ENCODE measurements around the gene ZFX. TPM values are rescaled to one million over a fixed set of nuclear protein-coding genes. Genes with fewer than 3 reads are reported as not detected.

Gene ZFX
- 10 to 100 TPM; 19.2 to 88.0 (median 49.5) TPM for total RNA-seq

GRCh38 chrX:24149351-24150050 lies at the start of gene ZFX:
TSS of gene ZFX (plus strand) at chrX:24149729. CDS start at chrX:24172743, 23,014 bp downstream.
- Histone ChIP-seq H3K9me3 (no peaks in the 10 kb centered on the region), H3K4me3 (peak within 1 kb of the TSS; percentile 52 to 88 (median 66)), H3K27me3 (no peaks in the 10 kb centered on the region), H3K36me3 (no peaks in the 10 kb centered on the region), H3K4me1 (peaks cover 25 to 70% (median 50%) of the 10 kb centered on the region in 3 donors), H3K27ac (peak within 1 kb of the TSS; percentile 94 to 100 (median 96))
- WGBS, 2 donors: 0% methylated on average over 2 of the region's 104 CpGs; no CpG with 5 or more reads in 1 of the 2 donors
- intact Hi-C loops (cut with DNase I): no loop called here
- TF ChIP-seq CTCF (IDR thresholded peaks at IDR 0.05): no peak
- peak in 2 of 4 donors; percentile 40 to 53 for TF ChIP-seq POLR2A (IDR thresholded peaks at IDR 0.05)
- peak; percentile 29 for DNase-seq

- intact Hi-C loops (cut with DNase I): no loop called here
- no peak for DNase-seq
- no peak for TF ChIP-seq POLR2A (IDR thresholded peaks at IDR 0.05)
- no peak for TF ChIP-seq CTCF (IDR thresholded peaks at IDR 0.05)
- 58 to 83% methylated on average over 1 to 2 of the region's 2 CpGs for WGBS, 2 donors
- Histone ChIP-seq H3K27me3 (no peaks in the 10 kb centered on the region), H3K27ac (no peak overlapping the region), H3K4me1 (no peaks in the 10 kb centered on the region), H3K36me3 (no peaks in the 10 kb centered on the region), H3K4me3 (no peak overlapping the region), H3K9me3 (no peaks in the 10 kb centered on the region)
These were observed 48.8 kb upstream of the ZFX start for GRCh38 chrX:24100713-24101112.

GRCh38 chrX:24110069-24110468 lies 39.5 kb upstream of the ZFX start:
- intact Hi-C loops (cut with DNase I): no loop called here
- Histone ChIP-seq H3K27me3 (no peaks in the 10 kb centered on the region), H3K4me3 (no peak overlapping the region), H3K4me1 (no peaks in the 10 kb centered on the region), H3K9me3 (no peaks in the 10 kb centered on the region), H3K27ac (no peak overlapping the region), H3K36me3 (no peaks in the 10 kb centered on the region)
- TF ChIP-seq POLR2A (IDR thresholded peaks at IDR 0.05): no peak
- TF ChIP-seq CTCF (IDR thresholded peaks at IDR 0.05): no peak
- 55 to 69% methylated on average over 2 of the region's 2 CpGs for WGBS, 2 donors
- no peak for DNase-seq

- 84% methylated on average over 2 of the region's 2 CpGs for WGBS, 2 donors
- intact Hi-C loops (cut with DNase I): no loop called here
These were observed 36.3 kb upstream of the ZFX start for GRCh38 chrX:24113181-24113580.

More at GRCh38 chrX:24113181-24113580, 36.3 kb upstream of the ZFX start:
- Histone ChIP-seq H3K4me3 (no peak overlapping the region), H3K36me3 (no peaks in the 10 kb centered on the region), H3K9me3 (no peaks in the 10 kb centered on the region), H3K4me1 (peaks cover 0 to 5% (median 0%) of the 10 kb centered on the region in 3 donors), H3K27ac (no peak overlapping the region), H3K27me3 (no peaks in the 10 kb centered on the region)
- no peak for DNase-seq
- TF ChIP-seq CTCF (IDR thresholded peaks at IDR 0.05) (no peak), POLR2A (IDR thresholded peaks at IDR 0.05) (no peak)
